ENCODE data around the gene CDC42.

CDC42 gene

GRCh38 chr1:22078133-22078532 is 25.6 kb downstream of the CDC42 start:
- CTCF ChIA-PET: no interaction called here
- H3K9me3 ChIP-seq (ENCODE audit: control extremely low read depth in 1 of 5, control insufficient read depth in 4 of 5, insufficient read depth in 2 of 5, low read depth in 1 of 5, low read length in 4 of 5): no peaks in the 10 kb centered on the region
- no peak for DNase-seq
- H3K36me3 ChIP-seq (ENCODE audit: control insufficient read depth in 4 of 4, insufficient read depth in 4 of 4, low read length in 3 of 4): peaks cover 17 to 31% (median 25%) of the 10 kb centered on the region in 4 experiments
- peaks cover 32 to 77% (median 66%) of the 10 kb centered on the region in 4 experiments for H3K4me1 ChIP-seq (ENCODE audit: control extremely low read depth in 1 of 4, control insufficient read depth in 4 of 4, insufficient read depth in 4 of 4, low read length in 3 of 4)
- POLR2A ChIA-PET: no interaction called here
- H3K27me3 ChIP-seq (replicated peaks in 2 of 5; ENCODE audit: control insufficient read depth in 4 of 5, insufficient read depth in 5 of 5, low read length in 4 of 5): no peaks in the 10 kb centered on the region
- no CpG with 5 or more reads among the region's 2 CpGs for WGBS (ENCODE audit: insufficient coverage)
- peak overlapping the region in 1 of 2 experiments; percentile 19 for H3K27ac ChIP-seq (ENCODE audit: insufficient read depth in 1 of 2, low read depth in 1 of 2, low read length in 2 of 2, poor library complexity in 1 of 2, severe bottlenecking in 2 of 2)
- peak overlapping the region in 1 of 7 experiments; percentile 25 for H3K4me3 ChIP-seq (ENCODE audit: control insufficient read depth in 1 of 7, extremely low read depth in 1 of 7, insufficient read depth in 4 of 7, low read depth in 2 of 7, low read length in 6 of 7)

DNA sequence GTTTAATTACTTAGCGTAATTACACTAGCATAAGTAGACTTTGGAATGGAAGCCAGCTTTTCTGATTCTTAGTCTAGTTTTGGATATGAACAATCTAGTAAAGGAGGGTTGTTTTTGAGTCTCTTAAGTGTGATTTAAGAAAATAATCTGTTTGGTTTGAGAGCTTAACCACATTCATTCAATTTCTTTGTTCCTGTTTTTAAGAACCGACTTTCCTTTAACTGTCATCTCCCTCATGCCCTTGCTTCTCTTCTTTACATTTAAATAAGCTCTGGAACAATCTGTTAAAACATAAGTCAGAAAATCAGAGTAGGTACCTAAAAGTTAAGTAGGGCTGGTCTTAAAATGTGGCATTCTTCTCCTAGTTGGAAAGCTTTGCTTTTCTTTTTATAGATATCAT is 27.7 kb downstream of the CDC42 start:
- POLR2A ChIA-PET: interaction anchor here (1.2 to 1.5 kb wide), 2 partner anchors 10 to 28 kb away, joined by 3 to 4 read pairs; partner anchors contain the start of gene CDC42
- peaks cover 19 to 36% (median 26%) of the 10 kb centered on the region in 4 experiments for H3K36me3 ChIP-seq (ENCODE audit: control insufficient read depth in 4 of 4, insufficient read depth in 4 of 4, low read length in 3 of 4)

GRCh38 chr1:22088331-22088730 is 35.8 kb downstream of the CDC42 start:
- ChIA-PET POLR2A (no interaction called here), CTCF (no interaction called here)
- Histone ChIP-seq H3K4me1 (ENCODE audit: control extremely low read depth in 1 of 4, control insufficient read depth in 4 of 4, insufficient read depth in 4 of 4, low read length in 3 of 4) (peaks cover 39 to 56% (median 51%) of the 10 kb centered on the region in 4 experiments), H3K36me3 (ENCODE audit: control insufficient read depth in 4 of 4, insufficient read depth in 4 of 4, low read length in 3 of 4) (peaks cover 4 to 34% (median 21%) of the 10 kb centered on the region in 4 experiments), H3K9me3 (ENCODE audit: control extremely low read depth in 1 of 5, control insufficient read depth in 4 of 5, insufficient read depth in 2 of 5, low read depth in 1 of 5, low read length in 4 of 5) (no peaks in the 10 kb centered on the region), H3K27me3 (replicated peaks in 2 of 5; ENCODE audit: control insufficient read depth in 4 of 5, insufficient read depth in 5 of 5, low read length in 4 of 5) (no peaks in the 10 kb centered on the region), H3K4me3 (ENCODE audit: control insufficient read depth in 1 of 7, extremely low read depth in 1 of 7, insufficient read depth in 4 of 7, low read depth in 2 of 7, low read length in 6 of 7) (peak overlapping the region in 3 of 7 experiments; percentile 6 to 67 (median 28)), H3K27ac (ENCODE audit: insufficient read depth in 1 of 2, low read depth in 1 of 2, low read length in 2 of 2, poor library complexity in 1 of 2, severe bottlenecking in 2 of 2) (peak overlapping the region in 1 of 2 experiments; percentile 69)
- 0% methylated on average over 1 of the region's 2 CpGs for WGBS (ENCODE audit: insufficient coverage)
- DNase-seq: peak in 2 of 3 donors; percentile 66 to 68

More for the DNA sequence above, 27.7 kb downstream of the CDC42 start:
- peak in 2 of 3 donors; percentile 60 to 70 for DNase-seq
- Histone ChIP-seq H3K27me3 (replicated peaks in 2 of 5; ENCODE audit: control insufficient read depth in 4 of 5, insufficient read depth in 5 of 5, low read length in 4 of 5) (no peaks in the 10 kb centered on the region), H3K4me3 (ENCODE audit: control insufficient read depth in 1 of 7, extremely low read depth in 1 of 7, insufficient read depth in 4 of 7, low read depth in 2 of 7, low read length in 6 of 7) (peak overlapping the region in 2 of 7 experiments; percentile 13 to 25), H3K27ac (ENCODE audit: insufficient read depth in 1 of 2, low read depth in 1 of 2, low read length in 2 of 2, poor library complexity in 1 of 2, severe bottlenecking in 2 of 2) (peak overlapping the region in 1 of 2 experiments; percentile 30), H3K9me3 (ENCODE audit: control extremely low read depth in 1 of 5, control insufficient read depth in 4 of 5, insufficient read depth in 2 of 5, low read depth in 1 of 5, low read length in 4 of 5) (no peaks in the 10 kb centered on the region), H3K4me1 (ENCODE audit: control extremely low read depth in 1 of 4, control insufficient read depth in 4 of 4, insufficient read depth in 4 of 4, low read length in 3 of 4) (peaks cover 29 to 62% (median 55%) of the 10 kb centered on the region in 4 experiments)
- CTCF ChIA-PET: interaction anchor here (1.7 kb wide), 1 partner anchor 8 kb away, joined by 6 read pairs; no protein-coding TSS in a partner anchor
- 100% methylated on average over 1 of the region's 2 CpGs for WGBS (ENCODE audit: insufficient coverage)

DNA sequence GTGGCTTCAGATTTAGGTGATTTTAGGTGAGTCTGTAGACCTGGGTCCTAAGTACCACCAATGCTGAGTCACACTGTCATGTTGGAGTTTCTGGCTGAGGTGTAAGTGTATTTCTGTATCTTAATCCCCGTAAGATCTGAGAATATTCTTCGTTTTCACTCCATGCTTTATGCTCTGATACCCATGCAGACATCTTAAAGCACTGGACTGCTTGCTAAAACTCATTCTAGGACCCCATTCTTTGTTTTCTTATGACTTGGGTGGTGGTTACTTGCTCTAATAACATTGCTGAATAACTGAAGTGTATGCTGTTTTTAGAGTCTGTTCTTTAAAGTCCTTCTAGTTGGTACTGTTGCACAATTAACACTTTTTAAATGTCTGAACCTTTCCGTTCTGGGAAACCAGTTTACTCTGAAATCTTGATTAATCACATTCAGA is 36.6 kb downstream of the CDC42 start:
- peak in 2 of 3 donors; percentile 28 to 29 for DNase-seq
- ChIA-PET POLR2A (interaction anchor here (1.1 to 1.3 kb wide), 2 partner anchors 9 to 36 kb away, joined by 4 to 8 read pairs; partner anchors contain the start of gene CDC42), CTCF (interaction anchor here (1.4 to 1.5 kb wide), 2 partner anchors 14 to 65 kb away, joined by 3 read pairs; no protein-coding TSS in a partner anchor)
- Histone ChIP-seq H3K4me3 (ENCODE audit: control insufficient read depth in 1 of 7, extremely low read depth in 1 of 7, insufficient read depth in 4 of 7, low read depth in 2 of 7, low read length in 6 of 7) (peak overlapping the region in 5 of 7 experiments; percentile 36 to 67 (median 50)), H3K9me3 (ENCODE audit: control extremely low read depth in 1 of 5, control insufficient read depth in 4 of 5, insufficient read depth in 2 of 5, low read depth in 1 of 5, low read length in 4 of 5) (no peaks in the 10 kb centered on the region), H3K27me3 (replicated peaks in 2 of 5; ENCODE audit: control insufficient read depth in 4 of 5, insufficient read depth in 5 of 5, low read length in 4 of 5) (no peaks in the 10 kb centered on the region), H3K27ac (ENCODE audit: insufficient read depth in 1 of 2, low read depth in 1 of 2, low read length in 2 of 2, poor library complexity in 1 of 2, severe bottlenecking in 2 of 2) (peak overlapping the region in 1 of 2 experiments; percentile 69), H3K36me3 (ENCODE audit: control insufficient read depth in 4 of 4, insufficient read depth in 4 of 4, low read length in 3 of 4) (peaks cover 7 to 41% (median 24%) of the 10 kb centered on the region in 4 experiments), H3K4me1 (ENCODE audit: control extremely low read depth in 1 of 4, control insufficient read depth in 4 of 4, insufficient read depth in 4 of 4, low read length in 3 of 4) (peaks cover 39 to 57% (median 51%) of the 10 kb centered on the region in 4 experiments)
- no CpG with 5 or more reads among the region's 3 CpGs for WGBS (ENCODE audit: insufficient coverage)

DNA sequence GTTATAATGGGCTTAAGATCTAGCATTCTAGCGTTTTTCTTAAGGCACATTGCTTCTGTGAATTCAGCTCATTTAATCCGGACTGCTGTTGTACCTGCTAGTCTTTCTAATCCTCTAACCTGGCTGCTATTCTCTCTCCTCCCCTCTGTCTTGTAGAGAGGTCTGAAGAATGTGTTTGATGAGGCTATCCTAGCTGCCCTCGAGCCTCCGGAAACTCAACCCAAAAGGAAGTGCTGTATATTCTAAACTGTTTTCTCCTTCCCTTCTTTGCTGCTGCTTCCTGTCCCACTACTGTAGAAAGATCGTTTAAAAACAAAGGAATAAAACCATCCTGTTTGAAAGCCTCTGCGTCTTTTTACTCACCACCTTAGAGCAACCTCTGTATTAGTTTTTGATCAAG is 37.3 kb downstream of the CDC42 start:
- WGBS (ENCODE audit: insufficient coverage): 0% methylated on average over 3 of the region's 6 CpGs
- DNase-seq: no peak
- CTCF ChIA-PET: interaction anchor here (1.4 to 1.5 kb wide), 2 partner anchors 13 to 65 kb away, joined by 3 read pairs; no protein-coding TSS in a partner anchor
- Histone ChIP-seq H3K36me3 (ENCODE audit: control insufficient read depth in 4 of 4, insufficient read depth in 4 of 4, low read length in 3 of 4) (peaks cover 7 to 45% (median 23%) of the 10 kb centered on the region in 4 experiments), H3K4me1 (ENCODE audit: control extremely low read depth in 1 of 4, control insufficient read depth in 4 of 4, insufficient read depth in 4 of 4, low read length in 3 of 4) (peaks cover 39 to 57% (median 51%) of the 10 kb centered on the region in 4 experiments), H3K27me3 (replicated peaks in 2 of 5; ENCODE audit: control insufficient read depth in 4 of 5, insufficient read depth in 5 of 5, low read length in 4 of 5) (no peaks in the 10 kb centered on the region), H3K9me3 (ENCODE audit: control extremely low read depth in 1 of 5, control insufficient read depth in 4 of 5, insufficient read depth in 2 of 5, low read depth in 1 of 5, low read length in 4 of 5) (no peaks in the 10 kb centered on the region), H3K4me3 (ENCODE audit: control insufficient read depth in 1 of 7, extremely low read depth in 1 of 7, insufficient read depth in 4 of 7, low read depth in 2 of 7, low read length in 6 of 7) (peak overlapping the region in 6 of 7 experiments; percentile 36 to 67 (median 48)), H3K27ac (ENCODE audit: insufficient read depth in 1 of 2, low read depth in 1 of 2, low read length in 2 of 2, poor library complexity in 1 of 2, severe bottlenecking in 2 of 2) (peak overlapping the region; percentile 69)
- POLR2A ChIA-PET: interaction anchor here (1.1 to 1.3 kb wide), 3 partner anchors 9 to 37 kb away, joined by 4 to 8 read pairs (median 5); partner anchors contain the start of gene CDC42

DNA sequence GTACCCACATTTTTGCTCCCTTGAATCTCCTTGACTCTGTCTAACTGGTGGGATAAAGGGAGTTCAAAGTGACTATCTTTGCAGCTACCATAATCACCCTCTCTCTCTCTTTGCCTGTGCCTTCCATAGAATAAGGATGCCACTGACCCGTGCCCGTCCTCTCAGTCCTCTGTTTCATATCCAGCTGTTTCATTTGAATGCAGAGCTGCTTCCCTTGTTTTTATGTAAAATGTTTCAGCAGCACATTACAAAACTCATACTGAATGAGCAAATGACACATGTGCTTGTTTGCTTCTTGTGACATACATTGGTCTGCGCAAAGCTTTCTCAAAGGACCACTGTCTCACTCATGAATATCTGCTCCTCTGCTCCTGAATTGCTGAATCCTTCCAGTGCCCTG is 38.4 kb downstream of the CDC42 start:
- 92% methylated on average over 3 of the region's 3 CpGs for WGBS (ENCODE audit: insufficient coverage)
- DNase-seq: no peak
- Histone ChIP-seq H3K4me1 (ENCODE audit: control extremely low read depth in 1 of 4, control insufficient read depth in 4 of 4, insufficient read depth in 4 of 4, low read length in 3 of 4) (peaks cover 39 to 57% (median 51%) of the 10 kb centered on the region in 4 experiments), H3K9me3 (ENCODE audit: control extremely low read depth in 1 of 5, control insufficient read depth in 4 of 5, insufficient read depth in 2 of 5, low read depth in 1 of 5, low read length in 4 of 5) (no peaks in the 10 kb centered on the region), H3K36me3 (ENCODE audit: control insufficient read depth in 4 of 4, insufficient read depth in 4 of 4, low read length in 3 of 4) (peaks cover 7 to 53% (median 24%) of the 10 kb centered on the region in 4 experiments), H3K27ac (ENCODE audit: insufficient read depth in 1 of 2, low read depth in 1 of 2, low read length in 2 of 2, poor library complexity in 1 of 2, severe bottlenecking in 2 of 2) (no peak overlapping the region), H3K4me3 (ENCODE audit: control insufficient read depth in 1 of 7, extremely low read depth in 1 of 7, insufficient read depth in 4 of 7, low read depth in 2 of 7, low read length in 6 of 7) (peak overlapping the region in 2 of 7 experiments; percentile 46 to 67), H3K27me3 (replicated peaks in 2 of 5; ENCODE audit: control insufficient read depth in 4 of 5, insufficient read depth in 5 of 5, low read length in 4 of 5) (no peaks in the 10 kb centered on the region)
- ChIA-PET POLR2A (interaction anchor here (1.2 kb wide), 1 partner anchor 16 kb away, joined by 5 read pairs; no protein-coding TSS in a partner anchor), CTCF (interaction anchor here (0.8 to 1.5 kb wide), 4 partner anchors 10 to 69 kb away, joined by 3 to 4 read pairs (median 3); no protein-coding TSS in a partner anchor)

Measured in common myeloid progenitor, CD34-positive (primary cell).